B cell (primary cell): Measurements from ENCODE around the gene XXYLT1. TPM values are rescaled to one million over a fixed set of nuclear protein-coding genes. Genes with fewer than 3 reads are reported as not detected.
A peak's percentile ranks its signal among the peaks of the same experiment; 100 is the strongest.

Experiments
- ATAC-seq: fragments of 200-7000 bp; cut with Tn5 transposase; one replicate; pipeline ENCODE4 v1.10.0; 2021; ENCODE audit warnings: low read depth, mild to moderate bottlenecking, moderate number of reproducible peaks, moderate library complexity
- CTCF ChIA-PET: fragments of 350-600 bp; sonication (Branson Sonifier 250); formaldehyde crosslinking; loops from one replicate; lab custom pipeline; 2021; ENCODE audit warnings: antibody characterized with exemption, inconsistent platforms; lab: Charles Lee
- POLR2A ChIA-PET: fragments of 350-600 bp; sonication (Branson Sonifier 250); formaldehyde crosslinking; loops from one replicate; lab custom pipeline; 2021; ENCODE audit warnings: antibody characterized with exemption; lab: Charles Lee
- DNase-seq: peaks from one replicate; pipeline ENCODE4 v3.0.0; 2013
- H2AFZ ChIP-seq: 2 replicates; pipeline ENCODE4 v1.6.1; 2012; ENCODE audit warnings: mild to moderate bottlenecking, low read depth, low read length; ENCODE audit not compliant: insufficient read depth, poor library complexity, severe bottlenecking
- H3K27ac ChIP-seq, 2 donors: 1 replicate in 1 of 2; 2 replicates in 1 of 2; pipeline ENCODE4 v1.5.1; 2012 to 2013; ENCODE audit warnings: low read length in 2 of 2, mild to moderate bottlenecking in 2 of 2, moderate library complexity in 1 of 2
- H3K27me3 ChIP-seq, 4 experiments: fragments of 200-600 bp in 1 of 4; sonication (generic) in 1 of 4; replicated peaks in 1 of 4; 1 replicate in 2 of 4; 2 replicates in 2 of 4; pipeline versions ENCODE4 v1.6.1 to v1.7.0; 2013 to 2016; ENCODE audit warnings: low read length in 3 of 4, mild to moderate bottlenecking in 2 of 4, mixed read lengths in 1 of 4, moderate library complexity in 1 of 4; ENCODE audit not compliant: insufficient read depth in 4 of 4, control insufficient read depth in 3 of 4; ENCODE audit errors: control extremely low read depth in 1 of 4
- H3K36me3 ChIP-seq, 2 experiments: replicated peaks in 1 of 2; 1 replicate in 1 of 2; 2 replicates in 1 of 2; pipeline versions ENCODE4 v1.6.1 to v1.7.1; 2013; ENCODE audit warnings: low read length in 1 of 2; ENCODE audit not compliant: insufficient read depth in 2 of 2, control insufficient read depth in 1 of 2; ENCODE audit errors: control extremely low read depth in 1 of 2, extremely low read depth in 1 of 2
- H3K4me1 ChIP-seq, 2 donors: fragments of 200-600 bp in 1 of 2; sonication (generic) in 1 of 2; 1 replicate in 1 of 2; 2 replicates in 1 of 2; pipeline versions ENCODE4 v1.5.1 to v1.6.1; 2013 to 2017; ENCODE audit warnings: low read length in 2 of 2; ENCODE audit not compliant: control insufficient read depth in 2 of 2, insufficient read depth in 2 of 2
- H3K4me2 ChIP-seq: replicated peaks from 2 replicates; pipeline ENCODE3; 2012; ENCODE audit warnings: mild to moderate bottlenecking, low read depth, low read length; ENCODE audit not compliant: poor library complexity, severe bottlenecking
- H3K4me3 ChIP-seq, 5 experiments: fragments of 200-600 bp in 1 of 5; sonication (generic) in 1 of 5; 1 replicate in 3 of 5; 2 replicates in 2 of 5; pipeline versions ENCODE4 v1.5.1 to v1.7.0; 2011 to 2016; ENCODE audit warnings: low read length in 4 of 5, mild to moderate bottlenecking in 4 of 5, low read depth in 2 of 5, control low read depth in 1 of 5, moderate library complexity in 1 of 5; ENCODE audit not compliant: insufficient read depth in 1 of 5; ENCODE audit errors: control extremely low read depth in 1 of 5, extremely low read depth in 1 of 5
- H3K79me2 ChIP-seq: fragments of 200-600 bp; sonication (generic); one replicate; pipeline ENCODE4 v1.6.0; 2016; ENCODE audit warnings: low read length; ENCODE audit not compliant: control insufficient read depth, insufficient read depth
- H3K9ac ChIP-seq: fragments of 200-600 bp; sonication (generic); 2 replicates; pipeline ENCODE4 v1.6.1; 2017; ENCODE audit warnings: mild to moderate bottlenecking, low read length, moderate library complexity
- H3K9me3 ChIP-seq, 3 donors: one replicate each; pipeline versions ENCODE4 v1.6.1 to v1.7.1; 2013; ENCODE audit warnings: low read length in 2 of 3; ENCODE audit not compliant: control insufficient read depth in 2 of 3, insufficient read depth in 1 of 3; ENCODE audit errors: control extremely low read depth in 1 of 3
- H4K20me1 ChIP-seq: 2 replicates; pipeline ENCODE4 v1.6.0; 2012; ENCODE audit warnings: mild to moderate bottlenecking, low read length; ENCODE audit not compliant: insufficient read depth, control insufficient read depth, poor library complexity, severe bottlenecking
- H3K27ac Mint-ChIP-seq: one replicate; pipeline ENCODE4 v1.8.0; 2021; ENCODE audit warnings: mixed read lengths
- H3K27me3 Mint-ChIP-seq: one replicate; pipeline ENCODE4 v1.8.0; 2021; ENCODE audit warnings: mixed read lengths
- H3K4me1 Mint-ChIP-seq: one replicate; pipeline ENCODE4 v1.8.0; 2021; ENCODE audit warnings: mixed read lengths
- H3K4me3 Mint-ChIP-seq: one replicate; pipeline ENCODE4 v1.8.0; 2021; ENCODE audit warnings: mixed read lengths
- H3K9me3 Mint-ChIP-seq: one replicate; pipeline ENCODE4 v1.8.0; 2022; ENCODE audit warnings: mixed read lengths; ENCODE audit not compliant: insufficient read depth
- CTCF ChIP-seq: fragments of 200-600 bp; IDR thresholded peaks from one replicate; pipeline ENCODE4 v1.8.0; 2022; ENCODE audit warnings: antibody characterized with exemption, mild to moderate bottlenecking
- EZH2 ChIP-seq: IDR thresholded peaks from 2 replicates; pipeline ENCODE4 v1.6.1; 2012; ENCODE audit warnings: borderline replicate concordance, low read depth, mild to moderate bottlenecking, moderate library complexity, low read length; ENCODE audit not compliant: insufficient read depth, poor library complexity, severe bottlenecking
- WGBS: methylation state at CpG from one replicate; pipeline ENCODE4 v1.1.5; 2013; ENCODE audit warnings: missing lambda C conversion rate; ENCODE audit not compliant: insufficient coverage; 5-methylcytosine and 5-hydroxymethylcytosine counted together
- intact Hi-C: fragments of 100-400 bp; cut with micrococcal nuclease; formaldehyde crosslinking; loops from one replicate; pipeline ENCODE4 v1.10.0; 2022
- polyA plus RNA-seq: library from polyadenylated mRNA; depleted of rRNA; stranded (reverse); fragments of >200 nt; gene quantifications from 2 replicates; pipeline ENCODE4 v1.2.3, GENCODE V29; 2012
- total RNA-seq, 2 donors: library from RNA; stranded (reverse); fragments of 120-200 nt in 1 of 2; gene quantifications; 1 replicate in 1 of 2; 2 replicates in 1 of 2; pipeline versions ENCODE4 v1.2.3 to v1.2.4, GENCODE V29; 2013 to 2022

XXYLT1 gene
- total and polyA plus RNA-seq, 2 donors (not counting 1 experiment from before 2014, with no cell fraction given), result 2.6 to 11.2 TPM

GRCh38 chr3:195105389-195105788 is 165.6 kb downstream of the XXYLT1 start:
- Histone ChIP-seq H3K36me3 (no peaks in the 10 kb centered on the region), H3K4me2 (no peak overlapping the region), H3K4me3 (no peak overlapping the region), H3K27ac (no peak overlapping the region), H3K9me3 (no peaks in the 10 kb centered on the region), H3K4me1 (peaks cover 26 to 33% of the 10 kb centered on the region in 2 donors), H2AFZ (no peak overlapping the region), H3K9ac (no peak overlapping the region), H4K20me1 (no peaks in the 10 kb centered on the region), H3K27me3 (no peaks in the 10 kb centered on the region), H3K79me2 (no peaks in the 10 kb centered on the region)
- TF ChIP-seq CTCF (no peak), EZH2 (no peak)
- no peak overlapping the region for H3K27ac Mint-ChIP-seq
- CTCF ChIA-PET, result interaction anchor here (0.6 to 6.2 kb wide), 15 partner anchors 9 to 434 kb away, joined by 3 to 163 read pairs (median 6); partner anchors contain the start of genes FAM43A, LSG1 and XXYLT1
- no peaks in the 10 kb centered on the region for H3K9me3 Mint-ChIP-seq
- intact Hi-C loops, result no loop called here
- ATAC-seq, result no peak
- no peak overlapping the region for H3K4me3 Mint-ChIP-seq
- no peak for DNase-seq
- WGBS, result 97% methylated on average over 9 of the region's 13 CpGs
- H3K4me1 Mint-ChIP-seq, result peaks cover 45% of the 10 kb centered on the region
- no peaks in the 10 kb centered on the region for H3K27me3 Mint-ChIP-seq
- POLR2A ChIA-PET, result interaction anchor here (1.6 kb wide), 1 partner anchor 419 kb away, joined by 5 read pairs; no protein-coding TSS in a partner anchor

GRCh38 chr3:195104340-195104739 is 166.6 kb downstream of the XXYLT1 start:
- H3K27ac Mint-ChIP-seq, result peak overlapping the region; percentile 68
- POLR2A ChIA-PET, result interaction anchor here (0.5 to 1.0 kb wide), 3 partner anchors 24 to 418 kb away, joined by 3 to 11 read pairs (median 4); no protein-coding TSS in a partner anchor

More at GRCh38 chr3:195104340-195104739, 166.6 kb downstream of the XXYLT1 start:
- DNase-seq (no peak), ATAC-seq (no peak)
- Histone ChIP-seq H3K27me3 (no peaks in the 10 kb centered on the region), H3K4me3 (no peak overlapping the region), H2AFZ (no peak overlapping the region), H3K27ac (no peak overlapping the region), H4K20me1 (no peaks in the 10 kb centered on the region), H3K9ac (no peak overlapping the region), H3K79me2 (no peaks in the 10 kb centered on the region), H3K36me3 (no peaks in the 10 kb centered on the region), H3K4me2 (no peak overlapping the region), H3K9me3 (no peaks in the 10 kb centered on the region), H3K4me1 (peaks cover 31 to 40% of the 10 kb centered on the region in 2 donors)
- Mint-ChIP-seq H3K9me3 (no peaks in the 10 kb centered on the region), H3K27me3 (no peaks in the 10 kb centered on the region), H3K4me1 (peaks cover 52% of the 10 kb centered on the region), H3K4me3 (no peak overlapping the region)
- CTCF ChIA-PET, result interaction anchor here (0.7 to 6.2 kb wide), 12 partner anchors 9 to 433 kb away, joined by 3 to 163 read pairs (median 5); partner anchors contain the start of genes FAM43A, LSG1 and XXYLT1
- WGBS, result 90% methylated on average over 8 of the region's 8 CpGs
- intact Hi-C loops, result loop anchor here (5.0 kb wide), 1 partner anchor 367 kb away; no protein-coding TSS in a partner anchor
- TF ChIP-seq CTCF (no peak), EZH2 (no peak)
